ENCODE measurements around the gene NRDC.

DNA sequence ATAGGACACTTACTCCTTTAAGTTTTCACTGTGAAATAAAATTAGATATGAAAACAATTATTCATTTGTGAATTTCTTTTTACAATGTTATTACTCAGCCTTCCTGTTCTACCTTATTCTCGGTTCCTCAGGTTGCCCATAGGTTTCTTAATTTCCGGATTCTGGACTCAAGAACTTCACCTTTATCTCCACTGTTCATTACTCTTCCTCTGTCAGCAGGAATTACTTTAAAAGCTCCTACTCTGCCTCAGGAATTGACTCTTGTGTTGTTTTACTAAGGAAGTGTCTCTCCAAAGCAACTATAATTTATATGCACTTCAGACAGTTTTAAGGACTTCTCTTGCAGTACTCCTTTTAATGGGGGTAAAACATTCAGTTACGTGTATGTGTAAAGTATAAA lies 137.9 kb downstream of the NRDC start:
- no peak for TF ChIP-seq POLR2A (IDR thresholded peaks at IDR 0.05)
- no peak for TF ChIP-seq EP300 (IDR thresholded peaks at IDR 0.05)

Measured in sigmoid colon (tissue), 4 donors.